HEK293T (cell line): ENCODE measurements around the gene MYBBP1A.

Source experiments
- ARNT ChIP-seq: fragments of 450-650 bp; IDR thresholded peaks from 2 replicates; pipeline ENCODE4 v1.6.1; 2017; ENCODE audit warnings: mild to moderate bottlenecking
- BHLHE40 ChIP-seq: fragments of 450-650 bp; IDR thresholded peaks from 2 replicates; pipeline ENCODE4 v1.6.1; 2016; ENCODE audit warnings: mild to moderate bottlenecking, moderate library complexity, borderline replicate concordance
- ELF4 ChIP-seq: fragments of 450-650 bp; IDR thresholded peaks from 2 replicates; pipeline ENCODE4 v1.6.1; 2017; ENCODE audit warnings: antibody characterized with exemption
- FOXM1 ChIP-seq: fragments of 450-650 bp; IDR thresholded peaks from 2 replicates; pipeline ENCODE4 v1.6.1; 2017; ENCODE audit warnings: mild to moderate bottlenecking, borderline replicate concordance
- PKNOX1 ChIP-seq: fragments of 450-650 bp; IDR thresholded peaks from 2 replicates; pipeline ENCODE4 v1.6.1; 2016
- SP1 ChIP-seq: fragments of 450-650 bp; IDR thresholded peaks from 2 replicates; pipeline ENCODE4 v1.6.1; 2017
- TARDBP ChIP-seq: fragments of 450-650 bp; IDR thresholded peaks from 2 replicates; pipeline ENCODE4 v1.6.1; 2016

- no peak for TF ChIP-seq PKNOX1
- TF ChIP-seq ARNT: no peak
- no peak for TF ChIP-seq SP1
- TF ChIP-seq TARDBP: no peak
- no peak for TF ChIP-seq ELF4
- TF ChIP-seq FOXM1: no peak
- TF ChIP-seq BHLHE40: no peak
These were observed 45.8 kb downstream of the MYBBP1A start for GRCh38 chr17:4509401-4509800.
